CD14-positive monocyte (primary cell): Measurements from ENCODE around the gene OGFOD3. TPM values are rescaled to one million over a fixed set of nuclear protein-coding genes. Genes with fewer than 3 reads are reported as not detected.

Experiments
- DNase-seq, 3 donors: peaks; one replicate each; pipeline ENCODE4 v3.0.0-alpha.2; 2011 to 2022
- H2AFZ ChIP-seq: 2 replicates; pipeline ENCODE4 v1.6.0; 2012; ENCODE audit warnings: mild to moderate bottlenecking, low read depth, low read length, inconsistent platforms; ENCODE audit not compliant: insufficient read depth, poor library complexity, severe bottlenecking
- H3K27ac ChIP-seq, 2 donors: 1 replicate in 1 of 2; 2 replicates in 1 of 2; pipeline ENCODE4 v1.5.1; 2012 to 2013; ENCODE audit warnings: low read length in 2 of 2, control low read depth in 1 of 2, inconsistent platforms in 1 of 2, low read depth in 1 of 2, mild to moderate bottlenecking in 1 of 2
- H3K27me3 ChIP-seq, 2 donors: one replicate each; pipeline versions ENCODE4 v1.6.0 to v1.6.1; 2011 to 2013; ENCODE audit warnings: low read length in 2 of 2; ENCODE audit not compliant: control insufficient read depth in 2 of 2, insufficient read depth in 2 of 2
- H3K36me3 ChIP-seq, 2 donors: replicated peaks in 1 of 2; 1 replicate in 1 of 2; 2 replicates in 1 of 2; pipeline versions ENCODE4 v1.5.1 to v1.6.1; 2012 to 2013; ENCODE audit warnings: low read length in 2 of 2, control low read depth in 1 of 2, inconsistent platforms in 1 of 2, mild to moderate bottlenecking in 1 of 2; ENCODE audit not compliant: insufficient read depth in 2 of 2, control insufficient read depth in 1 of 2
- H3K4me1 ChIP-seq, 2 donors: 1 replicate in 1 of 2; 2 replicates in 1 of 2; pipeline versions ENCODE4 v1.5.1 to v1.6.1; 2012 to 2013; ENCODE audit warnings: low read length in 2 of 2, control low read depth in 1 of 2, inconsistent platforms in 1 of 2, mild to moderate bottlenecking in 1 of 2, moderate library complexity in 1 of 2; ENCODE audit not compliant: insufficient read depth in 2 of 2, control insufficient read depth in 1 of 2
- H3K4me2 ChIP-seq: replicated peaks from 2 replicates; pipeline ENCODE3; 2012; ENCODE audit warnings: low read length, moderate library complexity, mild to moderate bottlenecking; ENCODE audit not compliant: poor library complexity, severe bottlenecking; ENCODE audit errors: extremely low read depth
- H3K4me3 ChIP-seq, 3 experiments: fragments of 200-600 bp in 1 of 3; sonication (generic) in 1 of 3; replicated peaks in 1 of 3; 1 replicate in 2 of 3; 2 replicates in 1 of 3; pipeline ENCODE4 v1.5.1; 2011 to 2013; ENCODE audit warnings: low read length in 3 of 3, mild to moderate bottlenecking in 3 of 3, control low read depth in 2 of 3, low read depth in 2 of 3, inconsistent platforms in 1 of 3, moderate library complexity in 1 of 3
- H3K79me2 ChIP-seq: 2 replicates; pipeline ENCODE4 v1.6.0; 2012; ENCODE audit warnings: mild to moderate bottlenecking, control low read depth, inconsistent platforms, low read length, moderate library complexity; ENCODE audit not compliant: insufficient read depth
- H3K9ac ChIP-seq: 2 replicates; pipeline ENCODE4 v1.6.0; 2017; ENCODE audit warnings: low read length, mild to moderate bottlenecking; ENCODE audit not compliant: insufficient read depth, poor library complexity, severe bottlenecking
- H3K9me3 ChIP-seq, 2 donors: replicated peaks in 1 of 2; 1 replicate in 1 of 2; 2 replicates in 1 of 2; pipeline versions ENCODE4 v1.5.1 to v1.6.1; 2012 to 2013; ENCODE audit warnings: low read length in 2 of 2, control low read depth in 1 of 2; ENCODE audit not compliant: control insufficient read depth in 1 of 2, insufficient read depth in 1 of 2
- H4K20me1 ChIP-seq: 2 replicates; pipeline ENCODE4 v1.6.0; 2012; ENCODE audit warnings: mild to moderate bottlenecking, low read length, control low read depth, moderate library complexity; ENCODE audit not compliant: insufficient read depth
- H3K27ac Mint-ChIP-seq, 7 donors: one replicate each; pipeline ENCODE4 v1.8.0; 2020; ENCODE audit warnings: mild to moderate bottlenecking in 7 of 7, mixed read lengths in 7 of 7, moderate library complexity in 6 of 7, inconsistent platforms in 2 of 7
- H3K27me3 Mint-ChIP-seq, 3 donors: one replicate each; pipeline ENCODE4 v1.8.0; 2021 to 2022; ENCODE audit warnings: low read depth in 3 of 3, mild to moderate bottlenecking in 3 of 3, mixed read lengths in 3 of 3, moderate library complexity in 3 of 3, inconsistent platforms in 1 of 3
- H3K36me3 Mint-ChIP-seq, 2 donors: one replicate each; pipeline ENCODE4 v1.8.0; 2020; ENCODE audit warnings: mixed read lengths in 2 of 2, inconsistent platforms in 1 of 2, mild to moderate bottlenecking in 1 of 2
- H3K4me1 Mint-ChIP-seq: one replicate; pipeline ENCODE4 v1.8.0; 2020; ENCODE audit warnings: mild to moderate bottlenecking, mixed read lengths
- H3K4me3 Mint-ChIP-seq, 2 donors: one replicate each; pipeline ENCODE4 v1.8.0; 2020; ENCODE audit warnings: mild to moderate bottlenecking in 2 of 2, mixed read lengths in 2 of 2, moderate library complexity in 1 of 2
- H3K9me3 Mint-ChIP-seq, 7 donors: one replicate each; pipeline ENCODE4 v1.8.0; 2020 to 2022; ENCODE audit warnings: mixed read lengths in 7 of 7, mild to moderate bottlenecking in 6 of 7, moderate library complexity in 6 of 7, inconsistent platforms in 2 of 7
- whole genome bisulfite sequencing: methylation state at CpG from one replicate; pipeline ENCODE4 v1.1.5; 2013; ENCODE audit warnings: missing lambda C conversion rate; ENCODE audit not compliant: insufficient coverage; 5-methylcytosine and 5-hydroxymethylcytosine counted together
- intact Hi-C, 2 donors: fragments of 100-400 bp; cut with micrococcal nuclease; formaldehyde crosslinking; loops; one replicate each; pipeline versions ENCODE4 v1.15.0 to v1.15.1; 2023
- polyA plus RNA-seq, 3 donors: library from polyadenylated mRNA; depleted of rRNA in 1 of 3; unstranded in 2 of 3; stranded (reverse) in 1 of 3; fragments of 300-500 nt in 2 of 3; fragments of >200 nt in 1 of 3; fragmentation: Illumina TruSeq in 2 of 3; gene quantifications; 1 replicate in 2 of 3; 2 replicates in 1 of 3; pipeline ENCODE4 v1.2.3, GENCODE V29; 2012 to 2021
- TF ChIP-seq, protein P1 (sequence below): fragments of 200-600 bp; IDR thresholded peaks from one replicate; pipeline ENCODE4 v1.8.0; 2022; ENCODE audit warnings: antibody characterized with exemption, mild to moderate bottlenecking

The OGFOD3 gene
- polyA plus RNA-seq, 3 donors = 17.9 to 36.4 (median 25.2) TPM

GRCh38 chr17:82400206-82400605 lies 18.2 kb downstream of the OGFOD3 start:
- peaks cover 28 to 30% of the 10 kb centered on the region in 2 donors for H3K4me1 ChIP-seq
- peak overlapping the region in 2 of 3 experiments; percentile 22 to 66 for H3K4me3 ChIP-seq
- peak overlapping the region; percentile 33 for H2AFZ ChIP-seq
- TF ChIP-seq, protein P1, sequence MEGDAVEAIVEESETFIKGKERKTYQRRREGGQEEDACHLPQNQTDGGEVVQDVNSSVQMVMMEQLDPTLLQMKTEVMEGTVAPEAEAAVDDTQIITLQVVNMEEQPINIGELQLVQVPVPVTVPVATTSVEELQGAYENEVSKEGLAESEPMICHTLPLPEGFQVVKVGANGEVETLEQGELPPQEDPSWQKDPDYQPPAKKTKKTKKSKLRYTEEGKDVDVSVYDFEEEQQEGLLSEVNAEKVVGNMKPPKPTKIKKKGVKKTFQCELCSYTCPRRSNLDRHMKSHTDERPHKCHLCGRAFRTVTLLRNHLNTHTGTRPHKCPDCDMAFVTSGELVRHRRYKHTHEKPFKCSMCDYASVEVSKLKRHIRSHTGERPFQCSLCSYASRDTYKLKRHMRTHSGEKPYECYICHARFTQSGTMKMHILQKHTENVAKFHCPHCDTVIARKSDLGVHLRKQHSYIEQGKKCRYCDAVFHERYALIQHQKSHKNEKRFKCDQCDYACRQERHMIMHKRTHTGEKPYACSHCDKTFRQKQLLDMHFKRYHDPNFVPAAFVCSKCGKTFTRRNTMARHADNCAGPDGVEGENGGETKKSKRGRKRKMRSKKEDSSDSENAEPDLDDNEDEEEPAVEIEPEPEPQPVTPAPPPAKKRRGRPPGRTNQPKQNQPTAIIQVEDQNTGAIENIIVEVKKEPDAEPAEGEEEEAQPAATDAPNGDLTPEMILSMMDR = no peak
- H3K79me2 ChIP-seq = no peaks in the 10 kb centered on the region
- peaks cover 13 to 19% of the 10 kb centered on the region in 2 donors for H3K36me3 ChIP-seq
- 0% methylated on average over 1 of the region's 7 CpGs for WGBS
- DNase-seq = peak; percentile 30 to 71 (median 48)
- Mint-ChIP-seq H3K36me3 (peaks cover 23 to 50% of the 10 kb centered on the region in 2 donors), H3K27me3 (peaks cover 1 to 6% (median 3%) of the 10 kb centered on the region in 3 donors), H3K4me1 (peaks cover 27% of the 10 kb centered on the region), H3K27ac (peak overlapping the region in 4 of 7 donors; percentile 13 to 68 (median 34)), H3K4me3 (peak overlapping the region; percentile 34 to 94), H3K9me3 (no peaks in the 10 kb centered on the region)
- peak overlapping the region; percentile 20 to 66 for H3K27ac ChIP-seq
- intact Hi-C loops = no loop called here
- H3K9me3 ChIP-seq = no peaks in the 10 kb centered on the region
- no peaks in the 10 kb centered on the region for H4K20me1 ChIP-seq
- no peaks in the 10 kb centered on the region for H3K27me3 ChIP-seq
- H3K4me2 ChIP-seq = peak overlapping the region; percentile 74
- no peak overlapping the region for H3K9ac ChIP-seq

DNA sequence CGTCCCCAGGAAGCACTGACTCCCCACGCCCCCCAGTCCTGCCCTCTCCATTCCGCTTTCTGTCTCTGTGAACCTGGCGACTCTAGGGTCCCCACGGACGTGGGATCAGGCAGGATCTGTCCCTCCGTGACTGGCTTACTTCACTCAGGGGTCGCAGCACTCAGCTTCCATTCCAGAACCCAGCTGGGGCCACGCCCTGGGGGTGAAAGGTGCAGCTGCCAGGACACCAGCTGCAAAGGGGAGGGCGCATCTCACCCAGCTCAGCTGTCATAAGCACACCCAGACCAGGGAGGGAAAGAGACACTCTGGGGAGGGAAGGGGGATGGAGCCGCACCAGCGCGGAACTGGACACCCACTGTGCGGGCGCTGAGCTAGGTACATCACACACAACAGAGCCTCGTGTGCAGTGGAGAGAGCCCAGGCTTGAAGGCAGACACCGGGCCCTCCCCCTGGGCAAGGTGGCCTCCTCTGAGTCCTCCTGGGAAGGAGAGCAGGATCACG lies 18.7 kb downstream of the OGFOD3 start:
- Mint-ChIP-seq H3K27me3 (peaks cover 1 to 6% (median 3%) of the 10 kb centered on the region in 3 donors), H3K4me3 (peak overlapping the region in 1 of 2 donors; percentile 94), H3K4me1 (peaks cover 27% of the 10 kb centered on the region), H3K36me3 (peaks cover 22 to 49% of the 10 kb centered on the region in 2 donors), H3K9me3 (no peaks in the 10 kb centered on the region), H3K27ac (peak overlapping the region in 2 of 7 donors; percentile 13 to 40)
- Histone ChIP-seq H3K36me3 (peaks cover 13 to 15% of the 10 kb centered on the region in 2 donors), H3K4me1 (peaks cover 28 to 30% of the 10 kb centered on the region in 2 donors), H3K27me3 (no peaks in the 10 kb centered on the region), H2AFZ (no peak overlapping the region), H3K27ac (no peak overlapping the region), H4K20me1 (no peaks in the 10 kb centered on the region), H3K4me3 (peak overlapping the region in 1 of 3 experiments; percentile 66), H3K79me2 (no peaks in the 10 kb centered on the region), H3K4me2 (peak overlapping the region; percentile 74), H3K9ac (peak overlapping the region; percentile 0), H3K9me3 (no peaks in the 10 kb centered on the region)
- TF ChIP-seq, protein P1 = no peak
- intact Hi-C loops = no loop called here
- WGBS = 68% methylated on average over 7 of the region's 18 CpGs
- no peak for DNase-seq
